ENCODE measurements around the gene TNNI3.

The TNNI3 gene

DNA sequence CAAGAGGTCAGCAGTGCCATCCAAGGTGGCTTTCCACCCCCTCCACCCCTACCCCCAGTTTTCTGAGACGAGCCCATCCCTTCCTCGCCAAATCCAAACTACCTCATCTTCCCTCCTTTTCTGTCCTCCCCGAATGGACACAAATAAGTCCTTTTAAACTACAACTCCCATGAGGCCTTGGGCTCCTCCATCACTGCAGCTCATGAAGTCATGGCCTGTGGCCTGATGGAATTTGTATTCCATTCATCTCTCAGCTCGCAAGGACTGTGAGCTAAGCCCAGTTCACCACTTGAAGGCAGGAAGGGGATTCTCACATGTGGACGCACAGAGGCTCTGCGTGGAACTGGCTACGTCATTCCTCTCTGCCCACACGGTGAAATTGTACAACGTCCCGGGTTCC lies 39.3 kb upstream of the TNNI3 start:
- TF ChIP-seq ZFX (IDR thresholded peaks at IDR 0.05; ENCODE audit: borderline replicate concordance), result no peak
- TF ChIP-seq, protein P1, sequence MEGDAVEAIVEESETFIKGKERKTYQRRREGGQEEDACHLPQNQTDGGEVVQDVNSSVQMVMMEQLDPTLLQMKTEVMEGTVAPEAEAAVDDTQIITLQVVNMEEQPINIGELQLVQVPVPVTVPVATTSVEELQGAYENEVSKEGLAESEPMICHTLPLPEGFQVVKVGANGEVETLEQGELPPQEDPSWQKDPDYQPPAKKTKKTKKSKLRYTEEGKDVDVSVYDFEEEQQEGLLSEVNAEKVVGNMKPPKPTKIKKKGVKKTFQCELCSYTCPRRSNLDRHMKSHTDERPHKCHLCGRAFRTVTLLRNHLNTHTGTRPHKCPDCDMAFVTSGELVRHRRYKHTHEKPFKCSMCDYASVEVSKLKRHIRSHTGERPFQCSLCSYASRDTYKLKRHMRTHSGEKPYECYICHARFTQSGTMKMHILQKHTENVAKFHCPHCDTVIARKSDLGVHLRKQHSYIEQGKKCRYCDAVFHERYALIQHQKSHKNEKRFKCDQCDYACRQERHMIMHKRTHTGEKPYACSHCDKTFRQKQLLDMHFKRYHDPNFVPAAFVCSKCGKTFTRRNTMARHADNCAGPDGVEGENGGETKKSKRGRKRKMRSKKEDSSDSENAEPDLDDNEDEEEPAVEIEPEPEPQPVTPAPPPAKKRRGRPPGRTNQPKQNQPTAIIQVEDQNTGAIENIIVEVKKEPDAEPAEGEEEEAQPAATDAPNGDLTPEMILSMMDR (IDR thresholded peaks at IDR 0.05), result no peak
- no peak overlapping the region for H3K27ac ChIP-seq

- no peak overlapping the region for H3K27ac ChIP-seq
- no peak for TF ChIP-seq ZFX (IDR thresholded peaks at IDR 0.05; ENCODE audit: borderline replicate concordance)
- TF ChIP-seq, protein P1 (IDR thresholded peaks at IDR 0.05), result no peak
Observed at GRCh38 chr19:55193481-55193880, 35.9 kb upstream of the TNNI3 start.

GRCh38 chr19:55189403-55189835 lies 31.9 kb upstream of the TNNI3 start:
- no peak overlapping the region for H3K27ac ChIP-seq
- TF ChIP-seq, protein P1 (IDR thresholded peaks at IDR 0.05), result no peak
- TF ChIP-seq ZFX (IDR thresholded peaks at IDR 0.05; ENCODE audit: borderline replicate concordance), result no peak

DNA sequence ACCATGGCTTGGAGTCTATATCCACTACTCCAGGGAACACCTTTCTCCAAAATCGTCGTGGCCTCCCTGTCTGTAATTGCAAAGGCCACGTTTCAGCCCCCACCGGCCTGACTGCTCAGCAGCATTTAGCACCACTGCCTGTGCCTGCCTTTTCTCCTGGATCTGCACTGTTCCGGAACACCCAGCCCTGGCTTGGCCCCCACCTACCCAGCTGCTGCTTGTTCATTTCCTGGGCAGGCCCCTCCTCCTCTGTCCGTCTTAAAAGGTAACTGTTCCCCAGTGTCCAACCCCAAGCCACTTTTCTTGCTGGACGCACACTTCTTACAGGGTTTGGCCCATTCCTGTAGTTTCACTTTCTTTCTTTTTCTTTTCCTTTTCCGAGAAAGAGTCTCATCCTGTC lies 31.1 kb upstream of the TNNI3 start:
- TF ChIP-seq, protein P1 (IDR thresholded peaks at IDR 0.05), result no peak
- no peak for TF ChIP-seq ZFX (IDR thresholded peaks at IDR 0.05; ENCODE audit: borderline replicate concordance)
- H3K27ac ChIP-seq, result no peak overlapping the region

GRCh38 chr19:55186080-55186479 lies 28.5 kb upstream of the TNNI3 start:
- no peak overlapping the region for H3K27ac ChIP-seq
- TF ChIP-seq, protein P1 (IDR thresholded peaks at IDR 0.05), result no peak
- TF ChIP-seq ZFX (IDR thresholded peaks at IDR 0.05; ENCODE audit: borderline replicate concordance), result no peak

DNA sequence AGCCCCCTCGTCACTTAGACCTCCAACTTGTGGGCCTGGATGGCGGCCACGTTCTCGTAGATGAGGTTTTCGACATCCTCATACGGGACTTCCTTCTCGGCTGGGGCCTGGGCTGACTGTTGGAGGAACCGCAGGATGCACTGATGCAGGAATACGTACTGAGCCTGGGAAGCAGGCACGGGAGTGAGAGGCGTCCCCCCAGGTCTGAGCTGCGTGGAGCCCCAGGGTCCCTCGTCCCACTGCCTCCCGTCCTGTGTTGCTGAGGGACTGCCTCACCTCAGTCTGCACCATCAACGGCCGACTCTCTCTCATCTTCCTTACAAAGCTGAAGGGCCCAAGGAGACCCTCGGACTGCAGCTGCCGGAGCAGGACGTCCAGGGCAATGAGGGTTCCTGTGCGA lies 24.2 kb upstream of the TNNI3 start:
- no peak for TF ChIP-seq ZFX (IDR thresholded peaks at IDR 0.05; ENCODE audit: borderline replicate concordance)
- TF ChIP-seq, protein P1 (IDR thresholded peaks at IDR 0.05), result no peak
- no peak overlapping the region for H3K27ac ChIP-seq

DNA sequence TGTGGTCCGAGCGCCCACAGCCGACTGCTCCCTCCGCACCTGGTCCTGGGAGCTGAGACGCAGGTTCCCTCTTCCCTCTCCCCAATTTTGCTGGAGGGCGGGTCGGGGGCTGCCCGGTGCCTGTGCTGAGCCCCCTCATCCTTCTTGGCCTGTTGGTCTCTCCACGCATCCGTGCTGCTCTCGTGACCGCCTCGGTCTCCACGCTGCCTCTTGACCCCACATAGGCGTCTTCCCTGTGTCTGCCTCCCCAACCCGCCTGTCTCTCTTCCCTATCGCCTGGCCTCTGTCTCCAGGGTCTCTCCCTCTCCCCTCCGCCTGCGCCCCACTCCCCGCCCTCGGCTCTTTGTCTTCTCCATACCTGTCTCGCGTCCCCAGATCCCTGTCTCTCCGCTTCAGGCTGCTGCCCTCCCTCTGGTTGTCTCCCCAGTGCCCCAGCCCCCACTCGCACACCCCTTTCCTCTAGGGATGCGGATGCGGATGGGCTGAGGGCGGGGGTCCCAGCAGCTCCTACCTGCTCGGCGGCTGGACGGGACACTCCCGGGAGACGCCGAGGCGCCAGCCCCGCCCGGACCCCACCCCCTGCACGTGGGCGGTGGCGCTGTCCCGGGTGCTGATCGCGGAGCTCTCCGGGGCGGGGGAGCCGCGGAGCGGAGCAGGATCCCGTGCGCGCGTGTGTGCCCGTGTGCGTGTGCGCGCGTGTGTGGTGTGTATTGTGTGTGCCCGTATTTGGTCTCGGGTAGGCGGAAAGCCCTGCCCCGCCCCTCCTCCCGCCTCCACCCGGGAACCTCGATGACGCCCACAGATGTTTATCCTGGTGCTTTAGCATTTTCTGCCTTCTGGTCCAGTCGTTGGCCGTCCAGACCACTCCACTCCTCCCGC lies 22.3 kb upstream of the TNNI3 start, which contains the start of gene SYT5:
Gene SYT5 (minus strand): TSS at position 684 of the 879 bp plus-strand sequence. CDS start 1,248 bp downstream, outside the sequence.
- TF ChIP-seq, protein P1 (IDR thresholded peaks at IDR 0.05), result peak; percentile 9; the same call in 1 of the 2 replicates
- TF ChIP-seq ZFX (IDR thresholded peaks at IDR 0.05; ENCODE audit: borderline replicate concordance), result no peak
- H3K27ac ChIP-seq, result no peak within 1 kb of the TSS
